ENCODE measurements around the gene ZCCHC9.
"Not testable (repeated sequence)": the region's sequence is repeated elsewhere in the genome, so short reads cannot be mapped to it uniquely, and the experiment has no call there.

Gene ZCCHC9, protein sequence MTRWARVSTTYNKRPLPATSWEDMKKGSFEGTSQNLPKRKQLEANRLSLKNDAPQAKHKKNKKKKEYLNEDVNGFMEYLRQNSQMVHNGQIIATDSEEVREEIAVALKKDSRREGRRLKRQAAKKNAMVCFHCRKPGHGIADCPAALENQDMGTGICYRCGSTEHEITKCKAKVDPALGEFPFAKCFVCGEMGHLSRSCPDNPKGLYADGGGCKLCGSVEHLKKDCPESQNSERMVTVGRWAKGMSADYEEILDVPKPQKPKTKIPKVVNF

DNA sequence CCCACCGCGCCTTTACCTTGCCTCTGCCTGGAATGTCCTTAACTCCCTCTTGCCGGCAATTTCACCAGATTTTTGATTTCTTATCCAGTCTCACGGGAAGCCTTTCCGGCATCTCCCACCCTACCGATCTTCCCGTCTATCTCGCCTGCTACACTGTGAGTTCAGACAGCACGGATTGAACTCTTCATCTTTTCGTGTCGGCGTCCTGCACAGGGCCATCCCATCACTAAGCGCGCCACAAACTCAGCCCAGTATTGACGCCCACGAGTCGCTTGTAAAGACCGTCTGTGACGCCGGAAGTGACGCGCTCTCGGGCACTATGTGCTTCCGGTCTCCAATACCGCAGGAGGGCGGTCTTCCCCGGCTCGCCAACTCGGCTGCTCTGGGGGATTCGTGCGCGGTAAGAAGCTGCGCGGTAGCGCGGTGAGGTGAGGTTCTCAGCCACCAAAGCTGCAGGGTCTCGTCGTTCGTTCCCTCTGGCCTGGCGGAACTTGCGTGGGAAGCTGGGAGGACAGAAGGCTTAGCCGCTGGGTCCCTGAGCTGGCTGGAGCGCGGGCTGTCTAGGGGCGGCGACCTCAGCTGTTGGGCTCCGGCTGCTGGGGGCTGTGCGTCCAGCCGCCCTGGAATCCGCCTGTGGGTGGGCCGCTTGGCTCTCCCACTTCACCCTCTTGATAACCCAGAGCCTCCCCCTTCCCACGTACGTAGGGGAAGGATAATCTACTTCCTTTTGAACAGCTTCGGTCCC is at the start of gene ZCCHC9:
TSS of gene ZCCHC9 (plus strand) at position 317 of the 745 bp plus-strand sequence. CDS start 3,171 bp downstream, outside the sequence.
- no peaks in the 10 kb centered on the region for H3K9me3 ChIP-seq (ENCODE audit: control insufficient read depth, low read length)
- peaks cover 24% of the 10 kb centered on the region for H3K4me1 ChIP-seq (ENCODE audit: control insufficient read depth, insufficient read depth, low read length)
- peak within 1 kb of the TSS; percentile 94 for H3K9ac ChIP-seq (ENCODE audit: low read length)
- H3K36me3 ChIP-seq (ENCODE audit: control insufficient read depth, insufficient read depth, low read length), result no peaks in the 10 kb centered on the region
- no peaks in the 10 kb centered on the region for H3K27me3 ChIP-seq (ENCODE audit: control insufficient read depth, insufficient read depth, low read length)
- peak within 1 kb of the TSS; percentile 94 for H3K4me3 ChIP-seq (ENCODE audit: low read length)

DNA sequence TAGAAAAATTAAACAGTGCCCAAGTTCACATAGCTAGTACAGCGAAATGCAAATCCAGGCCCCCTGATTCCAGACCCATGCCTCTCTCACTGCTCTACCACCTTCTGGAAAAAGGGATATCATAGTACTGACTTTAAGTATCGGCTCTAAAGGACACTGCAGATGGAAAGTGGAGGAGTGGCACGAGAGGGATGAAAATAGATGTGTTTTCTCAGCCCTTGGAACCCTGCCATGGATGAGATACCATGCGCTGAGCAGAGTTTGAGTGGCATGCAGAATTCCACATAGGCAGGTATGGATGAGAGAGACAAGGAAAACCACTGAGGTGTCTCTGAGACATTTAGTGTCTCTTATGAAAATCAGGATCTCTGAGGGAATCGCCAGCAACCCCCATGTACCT is 49.5 kb upstream of the ZCCHC9 start:
- Histone ChIP-seq H3K4me1 (ENCODE audit: control insufficient read depth, insufficient read depth, low read length) (peaks cover 12% of the 10 kb centered on the region), H3K36me3 (ENCODE audit: control insufficient read depth, insufficient read depth, low read length) (no peaks in the 10 kb centered on the region), H3K4me3 (ENCODE audit: low read length) (no peak overlapping the region), H3K9me3 (ENCODE audit: control insufficient read depth, low read length) (no peaks in the 10 kb centered on the region), H3K27me3 (ENCODE audit: control insufficient read depth, insufficient read depth, low read length) (no peaks in the 10 kb centered on the region), H3K9ac (ENCODE audit: low read length) (no peak overlapping the region)

DNA sequence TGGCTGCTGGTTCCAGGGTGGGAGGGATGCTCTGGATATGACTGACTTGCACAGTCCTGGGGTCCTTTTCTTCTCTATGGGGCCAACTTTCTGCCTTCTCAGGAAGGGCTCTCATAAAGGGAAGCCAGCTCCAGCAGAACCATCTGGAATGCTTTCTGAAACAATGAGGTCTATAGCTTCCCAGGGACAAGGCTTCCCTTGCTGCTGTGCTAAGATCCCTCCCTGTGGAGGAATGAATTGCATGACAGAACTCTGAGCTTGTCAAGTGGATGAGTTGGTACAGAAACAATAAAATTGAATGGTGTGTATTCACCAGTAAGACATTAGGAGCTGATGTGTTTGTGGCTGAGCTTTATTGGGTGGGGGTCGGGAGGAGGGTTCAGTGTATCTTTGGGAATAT is 48.5 kb upstream of the ZCCHC9 start:
- Histone ChIP-seq H3K4me3 (ENCODE audit: low read length) (no peak overlapping the region), H3K36me3 (ENCODE audit: control insufficient read depth, insufficient read depth, low read length) (no peaks in the 10 kb centered on the region), H3K27me3 (ENCODE audit: control insufficient read depth, insufficient read depth, low read length) (no peaks in the 10 kb centered on the region), H3K4me1 (ENCODE audit: control insufficient read depth, insufficient read depth, low read length) (peaks cover 3% of the 10 kb centered on the region), H3K9ac (ENCODE audit: low read length) (no peak overlapping the region), H3K9me3 (ENCODE audit: control insufficient read depth, low read length) (no peaks in the 10 kb centered on the region)

DNA sequence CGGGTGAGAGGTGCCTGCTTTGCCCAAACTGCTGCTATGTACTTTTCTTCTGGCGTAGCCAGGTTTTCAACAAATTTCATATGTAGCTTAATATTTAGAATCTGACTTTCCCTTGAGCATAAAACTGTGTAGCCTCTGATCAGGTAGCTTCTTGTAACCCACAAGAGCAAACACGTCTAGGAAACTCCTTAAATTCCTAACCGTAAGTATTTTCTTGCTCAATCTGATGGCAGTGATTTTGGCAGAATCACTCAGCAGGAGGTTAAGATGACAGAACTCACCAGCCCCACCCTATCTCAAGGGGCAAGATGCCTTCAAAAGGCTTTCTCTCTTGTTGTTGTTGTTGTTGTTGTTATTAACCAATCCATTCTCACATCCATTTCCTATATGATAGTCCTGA is 47.5 kb upstream of the ZCCHC9 start:
- Histone ChIP-seq H3K27me3 (ENCODE audit: control insufficient read depth, insufficient read depth, low read length) (no peaks in the 10 kb centered on the region), H3K9ac (ENCODE audit: low read length) (no peak overlapping the region), H3K4me1 (ENCODE audit: control insufficient read depth, insufficient read depth, low read length) (no peaks in the 10 kb centered on the region), H3K9me3 (ENCODE audit: control insufficient read depth, low read length) (no peaks in the 10 kb centered on the region), H3K36me3 (ENCODE audit: control insufficient read depth, insufficient read depth, low read length) (no peaks in the 10 kb centered on the region), H3K4me3 (ENCODE audit: low read length) (no peak overlapping the region)

DNA sequence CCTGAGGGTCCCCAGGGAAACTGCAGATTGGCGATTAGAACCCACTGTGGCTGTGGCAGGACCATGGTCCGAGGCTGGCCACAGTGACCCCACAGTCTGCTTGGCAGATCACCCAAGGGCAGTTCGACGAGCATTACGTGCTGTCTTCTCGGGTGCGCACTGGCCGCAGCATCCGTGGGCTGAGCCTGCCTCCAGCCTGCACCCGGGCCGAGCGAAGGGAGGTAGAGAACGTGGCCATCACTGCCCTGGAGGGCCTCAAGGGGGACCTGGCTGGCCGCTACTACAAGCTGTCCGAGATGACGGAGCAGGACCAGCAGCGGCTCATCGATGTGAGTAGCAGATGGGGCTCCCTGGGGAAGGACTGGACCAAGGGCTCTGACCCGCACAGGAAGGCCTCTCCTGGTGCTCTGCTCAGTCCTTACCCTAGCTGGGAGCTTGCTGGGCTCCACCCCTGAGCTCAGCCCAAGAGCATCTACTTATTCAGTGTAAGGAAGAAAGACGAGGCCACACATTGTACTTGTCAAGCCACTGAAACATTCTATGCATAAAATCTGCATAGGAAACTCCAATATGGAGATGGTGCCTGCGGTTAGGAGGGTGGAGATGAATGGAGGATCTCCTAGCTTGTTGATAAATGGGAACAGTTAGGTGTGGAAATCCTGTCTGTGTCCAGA is 46.4 kb upstream of the ZCCHC9 start:
- H3K36me3 ChIP-seq (ENCODE audit: control insufficient read depth, insufficient read depth, low read length), result no peaks in the 10 kb centered on the region
- H3K9ac ChIP-seq (ENCODE audit: low read length), result no peak overlapping the region
- no peak overlapping the region for H3K4me3 ChIP-seq (ENCODE audit: low read length)
- H3K9me3 ChIP-seq (ENCODE audit: control insufficient read depth, low read length), result no peaks in the 10 kb centered on the region
- H3K27me3 ChIP-seq (ENCODE audit: control insufficient read depth, insufficient read depth, low read length), result no peaks in the 10 kb centered on the region
- no peaks in the 10 kb centered on the region for H3K4me1 ChIP-seq (ENCODE audit: control insufficient read depth, insufficient read depth, low read length)

DNA sequence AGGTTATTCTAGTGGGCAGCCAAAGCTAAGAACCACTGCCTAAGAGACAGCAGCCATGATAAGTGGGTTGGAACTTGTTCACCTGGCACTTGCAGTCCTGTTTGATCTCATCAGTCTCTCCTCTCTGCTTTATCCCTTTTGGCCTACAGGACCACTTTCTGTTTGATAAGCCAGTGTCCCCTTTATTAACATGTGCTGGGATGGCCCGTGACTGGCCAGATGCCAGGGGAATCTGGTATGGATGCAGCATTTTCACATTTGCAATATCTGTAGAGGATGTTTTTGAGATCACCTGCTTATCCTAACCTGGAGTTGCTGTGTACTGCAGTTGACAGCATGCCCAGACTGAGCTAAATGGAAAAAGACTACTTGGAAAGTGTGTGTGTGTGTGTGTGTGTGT is 44.6 kb upstream of the ZCCHC9 start:
- Histone ChIP-seq H3K9ac (ENCODE audit: low read length) (no peak overlapping the region), H3K4me1 (ENCODE audit: control insufficient read depth, insufficient read depth, low read length) (no peaks in the 10 kb centered on the region), H3K36me3 (ENCODE audit: control insufficient read depth, insufficient read depth, low read length) (no peaks in the 10 kb centered on the region), H3K27me3 (ENCODE audit: control insufficient read depth, insufficient read depth, low read length) (no peaks in the 10 kb centered on the region), H3K4me3 (ENCODE audit: low read length) (no peak overlapping the region), H3K9me3 (ENCODE audit: control insufficient read depth, low read length) (no peaks in the 10 kb centered on the region)

DNA sequence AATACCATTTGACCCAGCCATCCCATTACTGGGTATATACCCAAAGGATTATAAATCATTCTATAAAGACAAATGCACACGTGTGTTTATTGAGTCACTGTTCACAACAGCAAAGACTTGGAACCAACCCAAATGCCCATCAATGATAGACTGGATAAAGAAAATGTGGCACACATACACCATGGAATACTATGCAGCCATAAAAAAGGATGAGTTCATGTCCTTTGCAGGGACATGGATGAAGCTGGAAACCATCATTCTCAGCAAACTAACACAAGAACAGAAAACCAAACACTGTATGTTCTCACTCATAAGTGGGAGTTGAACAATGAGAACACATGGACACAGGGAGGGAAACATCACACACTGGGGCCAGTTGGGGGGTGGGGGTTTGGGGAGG is 38.6 kb upstream of the ZCCHC9 start:
- not testable (repeated sequence) for H3K36me3 ChIP-seq (ENCODE audit: control insufficient read depth, insufficient read depth, low read length); H3K27me3 ChIP-seq (ENCODE audit: control insufficient read depth, insufficient read depth, low read length); H3K4me1 ChIP-seq (ENCODE audit: control insufficient read depth, insufficient read depth, low read length); H3K4me3 ChIP-seq (ENCODE audit: low read length); H3K9ac ChIP-seq (ENCODE audit: low read length); H3K9me3 ChIP-seq (ENCODE audit: control insufficient read depth, low read length)

DNA sequence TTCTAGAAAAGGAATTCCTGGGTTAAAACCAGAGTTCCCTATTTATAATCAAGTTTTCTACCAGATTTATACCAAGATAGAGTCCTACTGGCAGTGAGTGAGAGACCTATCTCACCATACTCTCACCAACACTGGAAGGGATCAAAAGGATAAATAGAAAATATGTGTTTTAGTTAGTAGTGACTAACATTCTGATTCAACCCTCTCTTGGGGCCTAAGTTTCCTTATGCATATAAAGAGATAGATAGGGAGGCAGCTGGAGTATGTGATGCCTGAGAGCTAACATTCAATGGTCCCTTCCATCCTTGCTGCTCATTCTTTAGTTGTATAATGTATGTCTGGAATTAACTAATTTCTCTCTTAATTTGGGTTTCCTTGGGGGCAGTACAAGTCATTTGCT is 36.3 kb upstream of the ZCCHC9 start:
- Histone ChIP-seq H3K27me3 (ENCODE audit: control insufficient read depth, insufficient read depth, low read length) (no peaks in the 10 kb centered on the region), H3K4me1 (ENCODE audit: control insufficient read depth, insufficient read depth, low read length) (no peaks in the 10 kb centered on the region), H3K4me3 (ENCODE audit: low read length) (no peak overlapping the region), H3K9me3 (ENCODE audit: control insufficient read depth, low read length) (no peaks in the 10 kb centered on the region), H3K9ac (ENCODE audit: low read length) (no peak overlapping the region), H3K36me3 (ENCODE audit: control insufficient read depth, insufficient read depth, low read length) (no peaks in the 10 kb centered on the region)

DNA sequence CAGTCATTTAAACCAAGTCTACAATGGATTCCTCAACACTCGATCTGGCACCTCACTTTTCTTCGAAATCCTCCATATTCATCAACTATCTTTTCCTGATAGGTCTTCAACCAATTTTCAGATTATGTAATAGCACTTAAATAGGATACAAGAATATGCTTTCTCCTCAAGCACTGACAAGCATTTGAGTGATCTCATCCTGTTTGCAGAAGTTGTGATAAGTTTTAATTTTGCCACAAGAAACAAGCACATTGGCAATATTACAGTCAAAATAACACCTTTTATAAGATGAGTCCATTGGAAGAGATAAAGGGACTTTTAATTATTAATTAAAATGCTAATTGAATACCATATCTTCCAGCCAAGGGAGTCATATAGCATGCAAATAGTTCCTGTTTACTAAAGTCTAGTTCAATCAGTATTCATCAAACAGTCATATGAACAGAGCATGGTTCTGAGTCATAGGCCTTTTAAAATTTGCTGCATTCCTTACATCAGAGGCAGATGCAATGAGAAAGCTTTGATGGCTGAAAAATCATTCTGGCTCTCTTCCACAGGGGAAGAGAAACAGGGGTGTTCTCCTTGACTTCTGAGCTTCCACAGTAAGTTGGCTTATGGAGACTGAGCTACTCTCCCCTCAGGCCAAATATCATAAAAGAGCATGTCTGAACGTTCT is 32.7 kb upstream of the ZCCHC9 start:
- H3K27me3 ChIP-seq (ENCODE audit: control insufficient read depth, insufficient read depth, low read length), result no peaks in the 10 kb centered on the region
- no peak overlapping the region for H3K4me3 ChIP-seq (ENCODE audit: low read length)
- H3K9ac ChIP-seq (ENCODE audit: low read length), result no peak overlapping the region
- H3K9me3 ChIP-seq (ENCODE audit: control insufficient read depth, low read length), result no peaks in the 10 kb centered on the region
- H3K4me1 ChIP-seq (ENCODE audit: control insufficient read depth, insufficient read depth, low read length), result no peaks in the 10 kb centered on the region
- H3K36me3 ChIP-seq (ENCODE audit: control insufficient read depth, insufficient read depth, low read length), result no peaks in the 10 kb centered on the region

DNA sequence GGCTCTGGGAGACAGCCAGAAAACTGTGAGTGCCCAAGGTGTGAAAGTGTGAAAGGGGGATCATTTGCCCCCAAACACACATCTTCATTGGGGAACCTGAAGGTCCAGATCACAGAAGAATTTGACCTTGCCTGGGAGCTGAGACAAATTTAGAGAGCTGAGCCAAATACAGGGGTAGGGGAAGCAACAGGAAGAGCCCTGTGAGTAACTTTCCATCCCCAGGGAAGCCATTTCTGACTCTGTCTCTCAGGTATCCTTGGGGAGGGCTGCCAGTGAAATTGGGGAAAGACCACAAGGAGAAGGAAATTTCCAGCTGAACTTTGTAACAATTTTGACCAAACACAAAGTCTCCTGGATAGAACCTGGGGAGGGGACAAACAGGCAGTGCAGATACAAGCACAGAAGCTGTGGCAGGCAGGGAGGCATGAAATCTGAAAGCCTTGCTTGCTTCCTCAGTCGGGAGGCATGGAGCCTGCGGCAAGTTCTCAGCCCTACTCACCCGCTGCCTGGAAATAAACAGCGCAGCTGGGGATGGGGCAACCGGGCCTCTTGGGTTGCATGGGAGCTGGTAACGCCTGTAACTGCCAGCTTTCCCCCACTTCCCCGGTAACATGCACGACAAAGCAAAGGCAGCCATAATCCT is 31.5 kb upstream of the ZCCHC9 start:
- H3K27me3 ChIP-seq (ENCODE audit: control insufficient read depth, insufficient read depth, low read length), result no peaks in the 10 kb centered on the region
- no peaks in the 10 kb centered on the region for H3K36me3 ChIP-seq (ENCODE audit: control insufficient read depth, insufficient read depth, low read length)
- no peaks in the 10 kb centered on the region for H3K4me1 ChIP-seq (ENCODE audit: control insufficient read depth, insufficient read depth, low read length)
- H3K4me3 ChIP-seq (ENCODE audit: low read length), result no peak overlapping the region
- H3K9ac ChIP-seq (ENCODE audit: low read length), result no peak overlapping the region
- no peaks in the 10 kb centered on the region for H3K9me3 ChIP-seq (ENCODE audit: control insufficient read depth, low read length)

DNA sequence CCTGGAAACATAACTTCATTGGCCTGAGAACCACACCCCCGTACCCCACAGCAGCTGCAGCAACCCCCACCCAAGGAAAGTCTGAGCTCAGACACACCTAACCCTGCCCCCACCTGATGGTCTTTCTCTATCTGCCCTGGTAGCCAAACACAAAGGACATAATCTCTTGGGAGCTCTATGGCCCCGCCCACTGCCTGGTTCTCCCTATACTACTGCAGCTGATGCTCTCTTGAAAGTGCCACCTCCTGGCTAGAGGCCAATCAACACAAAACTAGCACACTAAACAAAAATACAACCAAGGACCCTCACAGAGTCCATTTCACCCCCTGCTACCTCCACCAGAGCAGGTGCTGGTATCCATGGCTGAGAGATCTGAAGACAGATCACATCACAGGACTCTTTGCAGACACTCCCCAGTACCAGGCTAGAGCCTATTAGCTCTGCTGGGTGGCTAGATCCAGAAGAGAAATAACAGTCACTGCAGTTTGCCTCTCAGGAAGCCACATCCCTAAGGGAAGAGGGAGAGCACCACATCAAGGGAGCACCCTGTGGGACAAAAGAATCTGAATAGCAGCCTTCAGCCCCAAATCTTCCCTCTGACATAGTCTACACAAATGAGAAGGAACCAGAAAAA is 30.9 kb upstream of the ZCCHC9 start:
- H3K9me3 ChIP-seq (ENCODE audit: control insufficient read depth, low read length); H3K4me1 ChIP-seq (ENCODE audit: control insufficient read depth, insufficient read depth, low read length); H3K36me3 ChIP-seq (ENCODE audit: control insufficient read depth, insufficient read depth, low read length); H3K27me3 ChIP-seq (ENCODE audit: control insufficient read depth, insufficient read depth, low read length); H3K4me3 ChIP-seq (ENCODE audit: low read length); H3K9ac ChIP-seq (ENCODE audit: low read length): not testable (repeated sequence)

Data from mucosa of stomach (tissue), 1 donor.